Measurements from ENCODE around the gene TMEM131. TPM values are rescaled to one million over a fixed set of nuclear protein-coding genes. Genes with fewer than 3 reads are reported as not detected.
"Not testable (repeated sequence)": the region's sequence is repeated elsewhere in the genome, so short reads cannot be mapped to it uniquely, and the experiment has no call there.

Gene TMEM131
- total RNA-seq, 2 donors from 2014 or later, result 39.0 to 43.0 TPM

DNA sequence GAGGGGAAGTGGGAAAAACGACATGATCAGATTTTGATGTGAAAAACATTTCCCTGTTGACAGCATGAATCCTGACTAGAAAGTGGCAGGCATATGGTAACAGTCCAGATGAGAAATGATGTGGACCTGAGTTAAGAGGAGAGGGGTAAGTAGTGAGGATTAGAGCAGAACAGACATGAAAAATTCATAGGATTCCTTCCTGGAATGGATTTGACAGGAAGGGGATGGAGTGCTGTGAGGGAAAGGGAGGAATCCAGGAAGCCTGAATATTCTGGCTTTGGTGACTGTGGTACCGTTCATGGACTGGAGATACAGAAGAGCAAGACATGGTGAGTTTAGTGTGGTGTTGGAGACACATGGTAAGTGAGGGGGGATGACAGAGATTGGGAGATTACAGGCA lies 115.4 kb downstream of the TMEM131 start:
- Mint-ChIP-seq H3K27me3 (ENCODE audit: insufficient read depth) (no peaks in the 10 kb centered on the region), H3K27ac (peak overlapping the region; percentile 2)
- 84 to 86% methylated on average over 2 of the region's 2 CpGs for WGBS, 2 experiments (ENCODE audit: insufficient coverage in 1 of 2, insufficient read length in 1 of 2)

DNA sequence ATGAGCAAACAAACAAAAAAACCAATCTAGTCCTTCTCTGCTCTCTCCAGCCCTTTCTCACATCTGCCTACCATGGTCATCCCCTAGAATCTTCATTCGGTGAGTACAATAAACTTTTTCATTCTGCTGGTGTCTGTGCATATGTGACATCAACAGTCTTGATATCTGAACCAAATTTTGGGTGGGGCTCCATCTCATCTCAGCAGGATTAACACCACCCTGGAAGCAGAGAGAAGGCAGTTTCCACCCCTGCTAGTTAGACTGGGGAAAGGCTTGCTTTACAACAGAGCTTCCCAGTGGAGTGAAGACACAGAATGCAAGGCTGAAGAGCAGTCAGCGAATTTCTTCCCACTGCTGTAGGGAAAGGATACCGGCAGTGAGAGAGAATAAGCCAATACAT lies 116.9 kb downstream of the TMEM131 start:
- H3K4me1 Mint-ChIP-seq, result peaks cover 19% of the 10 kb centered on the region
- 95 to 100% methylated on average over 1 to 3 of the region's 3 CpGs for WGBS, 2 experiments (ENCODE audit: insufficient coverage in 1 of 2, insufficient read length in 1 of 2)

More for the DNA sequence above, 115.4 kb downstream of the TMEM131 start:
- Mint-ChIP-seq H3K4me1 (peaks cover 19% of the 10 kb centered on the region), H3K4me3 (no peak overlapping the region), H3K9me3 (peaks cover 30% of the 10 kb centered on the region), H3K36me3 (ENCODE audit: low read depth) (peaks cover 42% of the 10 kb centered on the region)
- Histone ChIP-seq H3K27ac (ENCODE audit: low read depth, low read length) (no peak overlapping the region), H3K4me1 (ENCODE audit: control insufficient read depth, insufficient read depth, low read length) (peaks cover 4% of the 10 kb centered on the region), H3K9ac (ENCODE audit: extremely low read depth, low read length, poor library complexity, severe bottlenecking) (no peak overlapping the region), H3K9me3 (ENCODE audit: control insufficient read depth, low read length) (peaks cover 37% of the 10 kb centered on the region), H3K27me3 (ENCODE audit: control insufficient read depth, insufficient read depth, low read length, poor library complexity, severe bottlenecking) (no peaks in the 10 kb centered on the region), H3K36me3 (ENCODE audit: control insufficient read depth, insufficient read depth, low read length) (peaks cover 40% of the 10 kb centered on the region), H3K4me3 (ENCODE audit: low read length) (no peak overlapping the region)
- TF ChIP-seq, protein P1, sequence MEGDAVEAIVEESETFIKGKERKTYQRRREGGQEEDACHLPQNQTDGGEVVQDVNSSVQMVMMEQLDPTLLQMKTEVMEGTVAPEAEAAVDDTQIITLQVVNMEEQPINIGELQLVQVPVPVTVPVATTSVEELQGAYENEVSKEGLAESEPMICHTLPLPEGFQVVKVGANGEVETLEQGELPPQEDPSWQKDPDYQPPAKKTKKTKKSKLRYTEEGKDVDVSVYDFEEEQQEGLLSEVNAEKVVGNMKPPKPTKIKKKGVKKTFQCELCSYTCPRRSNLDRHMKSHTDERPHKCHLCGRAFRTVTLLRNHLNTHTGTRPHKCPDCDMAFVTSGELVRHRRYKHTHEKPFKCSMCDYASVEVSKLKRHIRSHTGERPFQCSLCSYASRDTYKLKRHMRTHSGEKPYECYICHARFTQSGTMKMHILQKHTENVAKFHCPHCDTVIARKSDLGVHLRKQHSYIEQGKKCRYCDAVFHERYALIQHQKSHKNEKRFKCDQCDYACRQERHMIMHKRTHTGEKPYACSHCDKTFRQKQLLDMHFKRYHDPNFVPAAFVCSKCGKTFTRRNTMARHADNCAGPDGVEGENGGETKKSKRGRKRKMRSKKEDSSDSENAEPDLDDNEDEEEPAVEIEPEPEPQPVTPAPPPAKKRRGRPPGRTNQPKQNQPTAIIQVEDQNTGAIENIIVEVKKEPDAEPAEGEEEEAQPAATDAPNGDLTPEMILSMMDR (conservative IDR thresholded peaks at IDR 0.05), result no peak
- DNase-seq, result no peak

DNA sequence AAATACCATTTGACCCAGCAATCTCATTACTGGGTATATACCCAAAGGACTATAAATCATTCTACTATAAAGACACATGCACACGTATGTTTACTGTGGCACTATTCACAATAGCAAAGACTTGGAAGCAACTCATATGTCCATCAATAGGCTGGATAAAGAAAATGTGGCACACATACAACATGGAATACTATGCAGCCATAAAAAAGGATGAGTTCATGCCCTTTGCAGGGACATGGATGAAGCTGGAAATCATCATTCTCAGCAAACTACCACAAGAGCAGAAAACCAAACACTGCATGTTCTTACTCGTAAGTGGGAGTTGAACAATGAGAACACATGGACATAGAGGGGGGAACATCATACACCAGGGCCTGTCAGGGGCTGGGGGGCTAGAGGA lies 117.4 kb downstream of the TMEM131 start:
- H3K9me3 Mint-ChIP-seq, result peaks cover 39% of the 10 kb centered on the region
- not testable (repeated sequence) for H3K27me3 ChIP-seq (ENCODE audit: control insufficient read depth, insufficient read depth, low read length, poor library complexity, severe bottlenecking); H3K27me3 Mint-ChIP-seq (ENCODE audit: insufficient read depth); H3K4me3 ChIP-seq (ENCODE audit: low read length); H3K9ac ChIP-seq (ENCODE audit: extremely low read depth, low read length, poor library complexity, severe bottlenecking); H3K4me3 Mint-ChIP-seq; H3K27ac Mint-ChIP-seq; H3K27ac ChIP-seq (ENCODE audit: low read depth, low read length); H3K4me1 ChIP-seq (ENCODE audit: control insufficient read depth, insufficient read depth, low read length); DNase-seq
- Histone ChIP-seq H3K36me3 (ENCODE audit: control insufficient read depth, insufficient read depth, low read length) (peaks cover 27% of the 10 kb centered on the region), H3K9me3 (ENCODE audit: control insufficient read depth, low read length) (peaks cover 33% of the 10 kb centered on the region)
- H3K36me3 Mint-ChIP-seq (ENCODE audit: low read depth), result peaks cover 40% of the 10 kb centered on the region
- WGBS, 2 experiments (ENCODE audit: insufficient coverage in 1 of 2, insufficient read length in 1 of 2), result 86 to 98% methylated on average over 1 to 2 of the region's 2 CpGs
- H3K4me1 Mint-ChIP-seq, result peaks cover 19% of the 10 kb centered on the region

More for the DNA sequence above, 116.9 kb downstream of the TMEM131 start:
- Mint-ChIP-seq H3K27ac (no peak overlapping the region), H3K27me3 (ENCODE audit: insufficient read depth) (no peaks in the 10 kb centered on the region), H3K9me3 (peaks cover 33% of the 10 kb centered on the region), H3K4me3 (no peak overlapping the region), H3K36me3 (ENCODE audit: low read depth) (peaks cover 35% of the 10 kb centered on the region)
- H3K9me3 ChIP-seq (ENCODE audit: control insufficient read depth, low read length), result peaks cover 27% of the 10 kb centered on the region
- peaks cover 4% of the 10 kb centered on the region for H3K4me1 ChIP-seq (ENCODE audit: control insufficient read depth, insufficient read depth, low read length)
- H3K9ac ChIP-seq (ENCODE audit: extremely low read depth, low read length, poor library complexity, severe bottlenecking), result no peak overlapping the region
- TF ChIP-seq, protein P1 (conservative IDR thresholded peaks at IDR 0.05), result no peak
- no peak for DNase-seq
- no peak overlapping the region for H3K4me3 ChIP-seq (ENCODE audit: low read length)
- H3K27me3 ChIP-seq (ENCODE audit: control insufficient read depth, insufficient read depth, low read length, poor library complexity, severe bottlenecking), result no peaks in the 10 kb centered on the region
- peaks cover 26% of the 10 kb centered on the region for H3K36me3 ChIP-seq (ENCODE audit: control insufficient read depth, insufficient read depth, low read length)
- no peak overlapping the region for H3K27ac ChIP-seq (ENCODE audit: low read depth, low read length)

Data from endodermal cell (in vitro differentiated cells).